ENCODE measurements around the gene HIVEP2.
"Not testable (repeated sequence)": the region's sequence is repeated elsewhere in the genome, so short reads cannot be mapped to it uniquely, and the experiment has no call there.

HIVEP2 gene, protein sequence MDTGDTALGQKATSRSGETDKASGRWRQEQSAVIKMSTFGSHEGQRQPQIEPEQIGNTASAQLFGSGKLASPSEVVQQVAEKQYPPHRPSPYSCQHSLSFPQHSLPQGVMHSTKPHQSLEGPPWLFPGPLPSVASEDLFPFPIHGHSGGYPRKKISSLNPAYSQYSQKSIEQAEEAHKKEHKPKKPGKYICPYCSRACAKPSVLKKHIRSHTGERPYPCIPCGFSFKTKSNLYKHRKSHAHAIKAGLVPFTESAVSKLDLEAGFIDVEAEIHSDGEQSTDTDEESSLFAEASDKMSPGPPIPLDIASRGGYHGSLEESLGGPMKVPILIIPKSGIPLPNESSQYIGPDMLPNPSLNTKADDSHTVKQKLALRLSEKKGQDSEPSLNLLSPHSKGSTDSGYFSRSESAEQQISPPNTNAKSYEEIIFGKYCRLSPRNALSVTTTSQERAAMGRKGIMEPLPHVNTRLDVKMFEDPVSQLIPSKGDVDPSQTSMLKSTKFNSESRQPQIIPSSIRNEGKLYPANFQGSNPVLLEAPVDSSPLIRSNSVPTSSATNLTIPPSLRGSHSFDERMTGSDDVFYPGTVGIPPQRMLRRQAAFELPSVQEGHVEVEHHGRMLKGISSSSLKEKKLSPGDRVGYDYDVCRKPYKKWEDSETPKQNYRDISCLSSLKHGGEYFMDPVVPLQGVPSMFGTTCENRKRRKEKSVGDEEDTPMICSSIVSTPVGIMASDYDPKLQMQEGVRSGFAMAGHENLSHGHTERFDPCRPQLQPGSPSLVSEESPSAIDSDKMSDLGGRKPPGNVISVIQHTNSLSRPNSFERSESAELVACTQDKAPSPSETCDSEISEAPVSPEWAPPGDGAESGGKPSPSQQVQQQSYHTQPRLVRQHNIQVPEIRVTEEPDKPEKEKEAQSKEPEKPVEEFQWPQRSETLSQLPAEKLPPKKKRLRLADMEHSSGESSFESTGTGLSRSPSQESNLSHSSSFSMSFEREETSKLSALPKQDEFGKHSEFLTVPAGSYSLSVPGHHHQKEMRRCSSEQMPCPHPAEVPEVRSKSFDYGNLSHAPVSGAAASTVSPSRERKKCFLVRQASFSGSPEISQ (N-terminal part only)

DNA sequence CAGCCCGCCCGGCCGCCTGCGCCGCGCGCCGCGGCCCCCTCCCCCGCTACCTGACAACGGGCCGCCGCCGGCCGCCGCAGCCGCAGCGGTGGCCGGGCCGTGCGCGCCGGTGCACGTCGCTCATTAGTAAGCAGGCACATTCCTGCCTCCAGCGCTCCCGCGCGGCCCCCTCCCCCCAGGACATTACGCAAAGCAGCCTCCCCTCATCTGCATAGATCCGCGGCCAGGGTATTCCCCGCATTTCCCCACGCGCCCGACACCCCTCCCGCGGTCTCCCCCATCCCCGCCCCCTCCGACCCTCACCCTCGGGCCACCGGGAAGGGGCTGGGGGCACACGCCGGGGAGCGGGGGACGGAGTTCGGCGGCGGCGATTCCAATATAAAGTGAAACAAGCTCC lies at the start of gene HIVEP2:
Gene HIVEP2 (minus strand): TSS at position 128 of the 397 bp plus-strand sequence. CDS start 170,438 bp downstream, outside the sequence.
- peak; percentile 76 for DNase-seq

- DNase-seq, result no peak
These were observed 49.0 kb upstream of the HIVEP2 start for GRCh38 chr6:142993977-142994376.

DNA sequence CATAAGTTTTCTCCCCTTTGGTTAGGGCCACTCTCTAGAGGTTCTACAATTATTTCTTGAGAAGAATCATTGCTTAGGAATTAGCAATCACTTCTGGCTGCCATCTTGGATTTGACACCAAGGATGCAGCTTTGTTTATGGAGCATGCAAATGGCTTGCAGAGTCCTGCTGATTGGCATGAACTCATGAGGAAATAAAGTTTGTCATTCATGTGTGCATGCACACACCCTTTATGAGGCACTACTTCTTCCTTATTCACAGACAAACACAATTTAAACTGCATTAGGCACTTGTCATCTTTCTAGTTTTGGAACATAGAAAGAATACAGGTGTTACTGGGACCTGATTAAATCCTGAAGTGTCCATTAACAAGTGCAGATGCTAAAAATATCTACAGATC lies 42.5 kb upstream of the HIVEP2 start:
- DNase-seq, result no peak

DNA sequence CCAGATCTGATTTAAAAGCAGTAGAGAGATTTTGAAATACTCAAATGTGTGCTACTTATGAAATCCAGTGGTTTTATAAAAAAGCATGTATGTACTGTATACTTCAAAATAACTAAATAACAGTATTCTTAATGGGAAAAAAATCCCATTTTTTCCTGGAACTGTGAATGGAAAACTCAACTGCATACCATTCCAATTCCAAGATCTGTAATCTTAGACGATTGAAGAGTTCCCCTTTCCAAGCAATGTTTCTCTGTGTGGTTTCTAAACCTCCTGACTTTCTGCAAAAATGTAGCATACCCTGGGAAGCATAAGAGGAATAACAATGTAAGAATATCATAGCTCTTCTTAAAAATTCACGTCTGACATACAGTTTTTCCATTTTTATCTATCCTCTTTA lies 40.3 kb upstream of the HIVEP2 start:
- no peak for DNase-seq

- no peak for DNase-seq
These were observed 39.4 kb upstream of the HIVEP2 start for GRCh38 chr6:142984386-142984785.

DNA sequence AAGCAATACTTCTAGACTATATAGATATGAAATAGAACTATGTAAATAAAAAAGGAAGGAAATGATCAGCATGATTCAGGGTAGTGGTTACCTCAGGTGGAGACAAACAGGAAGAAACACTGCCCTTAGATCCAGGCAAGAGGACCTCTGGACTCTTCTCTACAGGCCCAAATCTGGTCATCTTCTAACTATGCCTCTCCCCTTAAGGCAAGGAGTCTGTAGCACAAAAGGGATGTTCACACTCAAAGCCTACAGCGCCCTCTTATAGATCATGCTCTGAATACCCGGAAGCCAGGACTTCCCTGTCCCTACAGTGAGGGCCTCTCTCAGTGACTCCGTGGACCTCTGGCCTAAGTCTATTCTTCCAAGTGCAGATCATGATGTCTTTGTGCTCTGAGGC lies 30.4 kb upstream of the HIVEP2 start:
- no peak for DNase-seq

- not testable (repeated sequence) for DNase-seq
These were observed 26.0 kb upstream of the HIVEP2 start for GRCh38 chr6:142970941-142971340.

DNA sequence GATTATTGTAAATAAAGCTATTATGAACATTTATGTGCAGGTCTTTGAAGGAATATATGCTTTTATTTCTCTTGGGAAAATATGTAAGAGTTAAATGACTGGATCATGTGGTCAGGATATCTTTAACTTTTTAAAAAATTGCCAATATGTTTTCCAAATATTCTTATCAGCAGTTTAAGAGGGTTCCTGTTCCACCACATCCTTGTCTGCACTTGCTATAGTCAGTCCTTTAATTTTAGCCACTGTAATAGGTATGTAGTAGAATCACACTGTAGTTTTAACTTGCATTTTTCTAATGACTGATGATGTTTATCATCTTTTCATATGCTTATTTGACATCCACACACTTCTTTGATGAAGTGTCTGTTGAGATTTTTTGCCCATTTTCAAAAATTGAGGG lies 23.6 kb upstream of the HIVEP2 start:
- DNase-seq, result no peak

DNA sequence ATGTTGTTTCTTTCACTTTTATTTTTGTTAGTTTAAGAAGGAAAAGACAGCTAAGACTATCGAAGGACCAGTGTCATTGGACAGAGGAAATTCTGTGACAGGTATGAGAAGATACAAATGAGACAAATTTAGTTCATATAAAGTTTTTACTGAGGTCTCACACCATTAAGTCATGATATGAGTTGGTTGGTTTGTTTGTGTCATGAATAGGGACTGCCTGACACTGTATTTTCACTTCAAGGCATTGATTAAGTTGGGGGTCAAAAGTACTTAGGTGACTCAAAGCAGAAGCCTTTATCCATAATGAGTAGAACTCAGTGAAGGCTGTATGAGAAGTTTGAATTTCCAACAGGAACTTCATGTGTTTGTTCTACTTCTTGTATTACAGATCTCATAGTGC lies 21.3 kb upstream of the HIVEP2 start:
- DNase-seq, result no peak

GRCh38 chr6:142965164-142965563 lies 20.2 kb upstream of the HIVEP2 start:
- no peak for DNase-seq

- peak; percentile 67 for DNase-seq
These were observed 15.1 kb upstream of the HIVEP2 start for GRCh38 chr6:142960098-142960497.

- DNase-seq, result no peak
These were observed 13.4 kb upstream of the HIVEP2 start for GRCh38 chr6:142958343-142958742.

DNA sequence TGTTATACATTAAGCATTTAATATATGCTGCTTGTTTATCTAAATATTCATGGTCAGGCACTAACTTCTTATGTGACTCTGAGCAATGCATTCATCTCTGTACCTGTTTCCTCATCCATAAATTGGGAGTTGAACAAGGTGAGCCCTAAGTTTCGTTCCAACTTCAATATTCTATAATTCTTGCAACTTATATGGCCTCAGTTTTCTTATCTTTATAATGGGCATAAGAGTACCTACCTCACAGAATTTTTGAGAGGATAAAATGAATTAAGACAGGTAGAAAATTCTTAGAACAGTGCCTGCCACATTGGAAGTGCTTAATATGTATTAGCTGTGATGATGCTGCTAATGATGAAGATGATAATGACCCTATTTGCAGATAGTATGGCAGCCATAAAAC lies 11.8 kb upstream of the HIVEP2 start:
- DNase-seq, result no peak

DNA sequence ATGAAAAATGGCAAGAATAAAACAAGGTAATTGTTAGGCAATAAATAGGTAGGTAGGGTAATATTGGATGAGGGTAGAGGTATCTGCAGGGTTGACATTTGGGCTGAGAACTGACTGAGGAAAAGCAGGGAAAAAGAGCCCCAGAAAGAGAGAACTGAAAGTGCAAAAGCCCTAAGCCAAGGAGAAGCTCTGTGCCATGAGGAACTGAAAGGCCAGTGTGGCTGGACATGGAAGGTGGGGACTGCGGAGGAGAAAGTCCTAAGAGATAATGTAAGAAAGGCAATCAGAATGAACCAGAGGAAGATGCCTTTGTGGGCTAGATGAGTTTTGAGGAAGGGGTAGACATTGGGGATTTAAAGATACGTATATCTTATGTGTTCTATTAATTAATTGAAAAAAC lies 9.9 kb upstream of the HIVEP2 start:
- DNase-seq, result no peak

DNA sequence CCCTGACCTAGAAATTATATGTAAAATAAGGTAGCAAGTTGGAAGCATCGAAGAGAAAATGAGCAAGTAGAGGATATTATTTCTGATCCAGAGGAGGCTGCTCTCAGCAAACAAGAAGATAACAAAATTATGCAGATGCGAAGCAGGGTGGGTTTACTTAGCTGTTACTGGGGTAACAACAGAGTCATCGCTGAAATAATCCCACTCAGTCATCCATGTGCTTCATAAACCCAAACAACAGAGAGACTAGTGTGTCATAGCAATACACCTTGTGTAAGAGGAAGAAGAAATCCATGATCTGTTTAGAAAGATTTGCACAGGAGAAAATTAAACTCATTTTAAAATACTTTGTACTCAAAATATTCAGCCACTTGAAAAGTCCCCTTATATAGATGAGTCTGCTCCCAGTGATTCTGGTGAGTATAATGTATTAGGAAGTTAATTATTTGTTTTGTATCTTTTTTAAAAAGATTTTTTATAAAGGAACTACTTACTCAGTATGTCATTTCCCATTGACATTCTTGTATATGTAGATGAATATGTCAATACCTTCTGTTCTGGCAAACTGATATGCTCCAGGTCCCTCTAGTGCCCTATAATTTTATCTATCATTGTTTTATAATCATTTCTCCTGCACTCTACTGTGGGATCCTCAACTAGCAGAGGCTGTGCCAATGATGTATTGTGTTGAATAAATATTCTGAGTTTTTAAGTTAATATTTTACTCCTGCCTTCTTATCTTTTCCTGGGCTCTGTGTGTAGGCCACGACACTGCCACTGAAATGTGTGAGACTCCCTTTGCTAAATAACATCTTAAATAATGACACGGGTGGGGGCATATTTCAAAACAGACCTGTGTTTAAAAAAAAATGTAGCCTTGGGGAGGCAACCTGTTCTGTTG lies 8.6 kb upstream of the HIVEP2 start:
- DNase-seq, result no peak

DNA sequence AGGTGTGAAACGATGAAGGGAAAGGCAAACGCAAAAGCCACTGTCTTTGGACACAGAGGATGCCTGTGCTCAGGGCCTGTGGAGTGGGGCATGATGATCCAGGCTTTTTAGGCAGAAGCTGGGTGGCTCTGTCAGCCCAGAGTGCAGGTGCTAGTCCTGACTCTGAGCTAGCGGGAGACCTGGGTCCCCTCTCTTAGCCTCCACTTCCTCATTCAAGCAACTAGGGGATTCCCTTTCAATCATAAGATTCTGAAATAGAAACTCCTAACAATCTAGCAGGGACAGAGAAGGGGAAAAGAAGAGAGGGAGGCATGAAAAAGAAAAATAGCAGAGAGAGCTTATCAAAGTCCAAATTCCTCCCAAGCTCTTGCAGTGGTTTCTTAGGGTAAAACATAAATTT lies 7.6 kb upstream of the HIVEP2 start:
- no peak for DNase-seq

DNA sequence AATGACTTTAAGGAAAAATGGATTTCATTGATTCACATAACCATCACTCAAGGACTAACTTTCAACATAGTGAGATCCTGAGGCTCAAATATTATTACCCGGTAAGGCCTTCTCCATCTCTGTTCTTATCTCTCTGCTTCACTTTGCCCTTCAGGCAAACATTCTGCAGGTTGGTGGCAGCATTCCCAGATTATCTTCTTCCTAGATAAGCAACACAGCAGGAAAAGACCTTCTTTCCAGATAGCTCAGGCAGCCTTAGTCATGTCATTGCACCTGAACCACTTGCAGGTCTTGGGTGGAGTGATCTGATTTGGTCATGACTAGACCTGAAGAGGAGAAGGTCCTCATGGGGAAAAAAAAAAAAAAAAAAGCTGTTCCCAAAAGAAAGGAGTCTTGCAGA lies 5.3 kb upstream of the HIVEP2 start:
- DNase-seq, result peak; percentile 84

DNA sequence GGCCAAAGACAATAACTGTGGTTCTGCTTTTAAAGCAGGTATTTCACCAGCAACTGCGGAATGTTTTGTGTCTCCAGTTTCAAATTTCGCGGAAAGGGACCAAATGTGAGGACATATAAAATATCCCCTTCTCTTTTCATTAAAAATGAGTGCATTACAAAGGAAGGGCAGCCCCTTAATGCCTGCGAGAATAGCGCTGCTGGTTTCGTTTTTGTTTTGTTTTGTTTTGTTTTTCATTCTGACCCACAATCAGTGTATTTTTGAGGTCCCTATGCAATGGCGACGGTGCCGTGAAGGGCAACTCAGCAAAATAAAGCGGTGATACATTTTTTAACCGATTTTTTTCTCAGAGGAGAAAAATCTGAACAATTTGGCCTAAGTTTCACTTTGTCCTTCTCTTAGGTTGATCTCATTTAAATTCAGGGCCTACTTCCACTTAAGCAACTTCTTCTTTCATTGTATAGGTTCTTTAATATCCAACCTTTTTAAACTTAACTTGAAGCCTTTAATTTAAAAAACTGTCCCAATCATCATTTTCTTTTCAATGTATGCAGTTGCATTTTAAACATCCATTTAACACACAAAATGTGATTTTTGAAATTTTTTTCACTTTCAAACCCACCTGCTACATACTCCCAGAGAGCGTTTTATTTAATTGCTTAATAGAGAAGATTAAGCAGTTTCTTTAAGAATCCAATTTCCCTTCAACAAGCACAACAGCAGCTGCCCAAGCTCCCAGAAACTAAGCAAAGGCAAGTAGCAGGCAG lies 2.9 kb upstream of the HIVEP2 start:
- no peak for DNase-seq

DNA sequence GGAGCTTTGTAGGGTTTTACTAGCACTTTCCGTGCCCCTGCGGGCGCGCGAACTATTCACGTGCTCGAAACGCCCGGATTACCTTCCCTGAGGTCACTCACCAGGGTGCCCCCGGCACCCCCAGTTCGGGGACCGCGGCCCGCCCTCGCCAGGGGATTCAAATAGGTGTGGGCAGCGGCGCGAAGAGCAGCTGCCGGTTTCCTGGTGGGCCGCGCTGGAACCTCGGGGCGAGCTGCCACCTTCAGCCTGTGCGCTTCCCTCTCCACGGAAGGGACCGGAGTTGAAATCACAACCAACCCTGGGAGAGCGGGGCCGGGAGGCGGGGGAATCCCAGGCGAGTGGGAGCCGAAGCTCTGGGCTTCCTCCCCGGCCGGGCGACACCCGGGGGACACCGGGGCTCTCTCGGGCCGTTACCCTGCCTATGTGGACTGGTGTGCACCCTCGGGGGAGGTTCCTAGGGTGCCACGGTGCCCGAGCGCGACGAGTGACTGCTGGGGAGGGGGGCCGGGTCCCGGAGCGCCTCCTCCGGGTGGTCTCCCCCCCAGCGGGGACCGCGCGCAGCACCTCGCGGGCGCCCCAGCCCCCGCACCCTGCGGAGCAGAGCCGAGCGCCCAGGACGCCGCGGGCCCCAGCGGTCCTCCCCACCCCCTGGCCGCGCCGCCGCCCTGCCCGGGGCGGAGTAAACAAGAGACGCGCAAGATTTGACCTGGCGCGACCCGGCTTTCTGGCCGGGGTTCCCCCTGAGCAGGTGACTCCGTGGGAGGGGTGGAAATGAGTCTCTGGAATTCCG lies 2.1 kb upstream of the HIVEP2 start:
- peak; percentile 86 for DNase-seq

DNA sequence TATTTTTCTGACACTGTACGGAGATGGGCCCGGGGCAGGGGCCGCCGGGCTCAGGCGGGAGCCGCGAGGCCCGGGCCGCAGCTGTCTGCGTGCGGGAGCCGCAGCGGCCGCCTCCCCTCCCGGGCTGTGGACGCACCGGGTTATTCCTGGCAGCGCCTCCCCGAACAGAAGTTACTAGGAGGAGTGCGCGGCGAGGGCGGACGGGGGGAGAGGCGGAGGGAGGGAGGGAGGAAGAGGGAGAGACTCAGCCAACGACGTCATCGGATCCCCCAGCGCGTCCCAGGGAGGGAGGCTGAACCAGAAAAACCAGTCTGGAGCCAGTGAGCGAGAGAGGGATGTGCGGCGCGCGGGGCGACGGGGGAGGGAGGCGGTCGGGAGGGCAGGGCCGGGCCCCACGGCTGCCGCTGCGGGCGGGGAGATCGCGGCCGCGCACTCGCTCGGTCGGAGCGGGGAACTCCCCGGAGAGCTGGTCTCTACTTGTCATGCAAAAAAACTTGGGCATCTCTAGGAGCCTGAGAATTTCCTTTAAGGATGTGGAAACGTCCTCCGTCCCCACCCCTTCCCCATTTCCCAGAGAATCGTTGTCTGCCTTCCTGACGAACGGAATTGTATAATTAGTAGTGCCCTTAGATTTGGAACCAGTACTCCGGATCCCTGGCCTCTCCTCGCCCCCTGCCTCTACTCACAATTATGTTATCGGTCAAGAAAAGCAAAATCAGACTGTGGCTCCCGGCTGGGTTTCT lies 1.4 kb upstream of the HIVEP2 start:
- peak; percentile 98 for DNase-seq

Measured in NCI-H226 (cell line).